Vagina (tissue), 2 donors: ENCODE results near the gene TPO.

Experiments used
- CTCF ChIP-seq, 3 experiments: fragments of 450-650 bp in 2 of 3; fragments of 200-600 bp in 1 of 3; sonication (generic) in 1 of 3; IDR thresholded peaks; one replicate each; pipeline ENCODE4 v1.5.1; 2017 to 2019; ENCODE audit warnings: antibody characterized with exemption in 3 of 3, mild to moderate bottlenecking in 2 of 3, moderate library complexity in 2 of 3
- POLR2A ChIP-seq, 2 donors: fragments of 450-650 bp; IDR thresholded peaks; one replicate each; pipeline ENCODE4 v1.6.1; 2017; ENCODE audit warnings: antibody characterized with exemption in 2 of 2, mild to moderate bottlenecking in 2 of 2, moderate library complexity in 2 of 2
- POLR2AphosphoS5 ChIP-seq, 2 donors: sonication (generic); formaldehyde crosslinking; IDR thresholded peaks; one replicate each; pipeline ENCODE4 v1.9.0; 2017; ENCODE audit warnings: antibody characterized with exemption in 2 of 2, mild to moderate bottlenecking in 2 of 2, low read depth in 1 of 2; ENCODE audit not compliant: insufficient read depth in 1 of 2

- TF ChIP-seq POLR2A (IDR thresholded peaks at IDR 0.05) (no peak), CTCF (IDR thresholded peaks at IDR 0.05) (no peak), POLR2AphosphoS5 (IDR thresholded peaks at IDR 0.05; ENCODE audit: insufficient read depth in 1 of 2, low read depth in 1 of 2) (no peak)
Measured at GRCh38 chr2:1582891-1583341, 169.7 kb downstream of the TPO start.
